Kidney (tissue), 14 donors: Measurements from ENCODE around the gene LTBP2. TPM values are rescaled to one million over a fixed set of nuclear protein-coding genes. Genes with fewer than 3 reads are reported as not detected.

Experiments used
- DNase-seq, 5 donors: peaks; one replicate each; pipeline ENCODE4 v3.0.0-alpha.2; 2013 to 2020
- FAIRE-seq: peaks from 2 replicates; lab custom pipeline; 2012; peaks lifted over from hg19 to GRCh38; lab: Jason Lieb, UNC
- H3K27ac ChIP-seq, 2 donors: one replicate each; pipeline ENCODE4 v1.7.0; 2013; ENCODE audit warnings: low read depth in 2 of 2, low read length in 2 of 2, inconsistent platforms in 1 of 2
- H3K27me3 ChIP-seq: one replicate; pipeline ENCODE4 v1.7.1; 2013; ENCODE audit warnings: low read length, inconsistent platforms; ENCODE audit not compliant: control insufficient read depth, insufficient read depth
- H3K36me3 ChIP-seq, 3 donors: one replicate each; pipeline versions ENCODE4 v1.7.0 to v1.7.1; 2013; ENCODE audit warnings: low read length in 3 of 3, control low read depth in 1 of 3, inconsistent platforms in 1 of 3; ENCODE audit not compliant: insufficient read depth in 3 of 3, control insufficient read depth in 2 of 3
- H3K4me1 ChIP-seq, 3 donors: one replicate each; pipeline versions ENCODE4 v1.7.0 to v1.7.1; 2013; ENCODE audit warnings: low read length in 3 of 3, inconsistent platforms in 1 of 3, low read depth in 1 of 3; ENCODE audit not compliant: control insufficient read depth in 2 of 3, insufficient read depth in 2 of 3
- H3K4me3 ChIP-seq, 3 donors: one replicate each; pipeline versions ENCODE4 v1.7.0 to v1.8.1; 2013; ENCODE audit warnings: low read length in 3 of 3, control low read depth in 1 of 3, inconsistent platforms in 1 of 3
- H3K9ac ChIP-seq, 3 donors: one replicate each; pipeline versions ENCODE4 v1.7.0 to v1.7.1; 2013; ENCODE audit warnings: low read length in 3 of 3, control low read depth in 1 of 3, inconsistent platforms in 1 of 3
- H3K9me3 ChIP-seq, 3 donors: one replicate each; pipeline versions ENCODE4 v1.7.0 to v1.7.1; 2013; ENCODE audit warnings: low read length in 3 of 3, control low read depth in 1 of 3, inconsistent platforms in 1 of 3; ENCODE audit not compliant: control insufficient read depth in 2 of 3, insufficient read depth in 1 of 3
- CTCF ChIP-seq: IDR thresholded peaks from 3 replicates; pipeline ENCODE4 v1.5.1; 2012; ENCODE audit warnings: mild to moderate bottlenecking, moderate library complexity, borderline replicate concordance; ENCODE audit not compliant: insufficient read depth; ENCODE audit errors: extremely low read depth
- intact Hi-C: fragments of 100-400 bp; cut with DNase I; formaldehyde crosslinking; loops from one replicate; pipeline ENCODE4 v1.11.1; 2022
- polyA plus RNA-seq: library from polyadenylated mRNA; stranded (reverse); fragments of 350-450 nt; fragmentation: Illumina TruSeq; extraction: RNeasy Lipid Tissue Mini Kit (QIAGEN cat#74804); gene quantifications from one replicate; pipeline ENCODE4 v1.2.3, GENCODE V29; 2014; ENCODE audit warnings: low read depth, low replicate concordance; ENCODE audit not compliant: insufficient read depth
- total RNA-seq: library from RNA; stranded (reverse); fragmentation: NEBNext Ultra II Directional; extraction: Animal tissue kit (Norgen Biotek cat#: 25700); gene quantifications from one replicate; pipeline ENCODE4 v1.2.1, GENCODE V29; 2021
- donor health status: control.
- donor health status: control.
- donor health status: control.
- donor health status: control.
- donor health status: control.
- donor health status: DM: yes; HTN: yes; CAD: no.
- donor health status: Normal renal cell carcinoma (clear cell type).

The LTBP2 gene
- total and polyA plus RNA-seq, 2 donors from 2014 or later, result 2.9 to 10.4 TPM

- no peak overlapping the region for H3K9ac ChIP-seq
- intact Hi-C loops, result no loop called here
- no peak for TF ChIP-seq CTCF
Observed at GRCh38 chr14:74645756-74646470, 33.9 kb upstream of the LTBP2 start.

GRCh38 chr14:74645244-74645643, 33.2 kb upstream of the LTBP2 start:
- Histone ChIP-seq H3K36me3 (no peaks in the 10 kb centered on the region), H3K9ac (no peak overlapping the region)
- DNase-seq, result no peak

More at GRCh38 chr14:74645756-74646470, 33.9 kb upstream of the LTBP2 start:
- DNase-seq (no peak), FAIRE-seq (no peak)
- peaks cover 0 to 20% (median 19%) of the 10 kb centered on the region in 3 donors for H3K4me1 ChIP-seq
- H3K9me3 ChIP-seq, result no peaks in the 10 kb centered on the region
- H3K27me3 ChIP-seq, result no peaks in the 10 kb centered on the region
- H3K4me3 ChIP-seq, result no peak overlapping the region
- H3K27ac ChIP-seq, result no peak overlapping the region
- H3K36me3 ChIP-seq, result no peaks in the 10 kb centered on the region

GRCh38 chr14:74641601-74642391, 29.8 kb upstream of the LTBP2 start:
- Histone ChIP-seq H3K27ac (no peak overlapping the region), H3K4me3 (no peak overlapping the region), H3K9ac (no peak overlapping the region), H3K36me3 (no peaks in the 10 kb centered on the region), H3K4me1 (no peaks in the 10 kb centered on the region), H3K9me3 (no peaks in the 10 kb centered on the region), H3K27me3 (no peaks in the 10 kb centered on the region)
- DNase-seq (peak in 1 of 5 donors; percentile 76), FAIRE-seq (no peak)
- no peak for TF ChIP-seq CTCF
- intact Hi-C loops, result no loop called here

More at GRCh38 chr14:74645244-74645643, 33.2 kb upstream of the LTBP2 start:
- no peak for FAIRE-seq
- intact Hi-C loops, result no loop called here
- Histone ChIP-seq H3K9me3 (no peaks in the 10 kb centered on the region), H3K4me3 (no peak overlapping the region), H3K4me1 (peaks cover 0 to 20% (median 19%) of the 10 kb centered on the region in 3 donors), H3K27ac (no peak overlapping the region), H3K27me3 (no peaks in the 10 kb centered on the region)
- TF ChIP-seq CTCF, result no peak
